T-helper 2 cell treated with Interferon-gamma antibody and Interleukin-4, amounts not matched to agents 100 ng/mL and 5 ng/mL, for 36 hours (primary cell): Measurements from ENCODE around the gene SLC66A1. TPM values are rescaled to one million over a fixed set of nuclear protein-coding genes. Genes with fewer than 3 reads are reported as not detected.
"Not testable (repeated sequence)": the region's sequence is repeated elsewhere in the genome, so short reads cannot be mapped to it uniquely, and the experiment has no call there.

Experiments used
- intact Hi-C: fragments of 100-400 bp; cut with micrococcal nuclease; formaldehyde crosslinking; loops from one replicate; pipeline ENCODE4 v1.15.1; 2023
- total RNA-seq: library from RNA; stranded (reverse); gene quantifications from 2 replicates; pipeline ENCODE4 v1.2.3, GENCODE V29; 2022

Gene SLC66A1
- total RNA-seq, 1 donor from 2014 or later: 6.0 TPM

GRCh38 chr1:19304081-19304480, 8.0 kb upstream of the SLC66A1 start:
- intact Hi-C loops: not testable (repeated sequence)

DNA sequence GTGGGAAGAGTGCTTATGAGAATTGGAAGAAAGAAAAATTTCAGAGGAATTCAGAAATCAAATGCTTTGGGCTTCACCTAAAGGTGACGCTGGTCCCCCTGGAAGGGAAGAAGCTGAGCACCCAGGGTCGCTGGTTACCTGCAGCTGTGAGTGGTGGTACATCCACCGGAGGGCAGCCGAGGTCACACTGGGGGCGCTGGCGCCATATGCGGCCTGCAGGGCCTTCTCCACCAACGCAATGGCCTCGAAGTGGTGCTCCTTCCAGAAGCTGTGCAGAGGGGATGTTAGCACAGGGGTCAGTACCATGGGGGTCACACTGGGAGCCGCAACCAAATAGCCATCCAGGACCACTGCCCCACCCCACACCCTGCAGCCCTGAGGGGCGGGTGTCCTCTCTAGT, 6.2 kb upstream of the SLC66A1 start:
- intact Hi-C loops: no loop called here

DNA sequence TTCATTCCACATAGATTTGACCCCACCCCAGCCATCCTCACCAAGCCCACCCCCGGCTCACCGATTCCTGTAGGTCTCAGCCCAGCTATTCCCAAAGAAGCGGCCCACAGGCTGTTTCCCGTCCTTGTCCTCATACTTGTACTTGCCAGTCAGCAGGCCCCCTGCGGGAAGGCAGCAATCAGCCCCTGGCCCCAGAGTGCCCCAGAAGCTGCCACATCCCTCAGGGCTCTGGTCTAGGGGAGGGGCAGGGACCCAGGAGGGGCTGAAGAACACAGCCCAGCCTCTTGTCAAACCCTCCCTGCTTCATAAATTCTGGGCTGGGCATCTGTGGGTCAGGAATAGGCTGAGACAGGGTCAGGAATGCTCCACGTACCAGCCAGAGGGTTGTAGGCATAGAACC, 5.2 kb upstream of the SLC66A1 start:
- intact Hi-C loops: no loop called here

DNA sequence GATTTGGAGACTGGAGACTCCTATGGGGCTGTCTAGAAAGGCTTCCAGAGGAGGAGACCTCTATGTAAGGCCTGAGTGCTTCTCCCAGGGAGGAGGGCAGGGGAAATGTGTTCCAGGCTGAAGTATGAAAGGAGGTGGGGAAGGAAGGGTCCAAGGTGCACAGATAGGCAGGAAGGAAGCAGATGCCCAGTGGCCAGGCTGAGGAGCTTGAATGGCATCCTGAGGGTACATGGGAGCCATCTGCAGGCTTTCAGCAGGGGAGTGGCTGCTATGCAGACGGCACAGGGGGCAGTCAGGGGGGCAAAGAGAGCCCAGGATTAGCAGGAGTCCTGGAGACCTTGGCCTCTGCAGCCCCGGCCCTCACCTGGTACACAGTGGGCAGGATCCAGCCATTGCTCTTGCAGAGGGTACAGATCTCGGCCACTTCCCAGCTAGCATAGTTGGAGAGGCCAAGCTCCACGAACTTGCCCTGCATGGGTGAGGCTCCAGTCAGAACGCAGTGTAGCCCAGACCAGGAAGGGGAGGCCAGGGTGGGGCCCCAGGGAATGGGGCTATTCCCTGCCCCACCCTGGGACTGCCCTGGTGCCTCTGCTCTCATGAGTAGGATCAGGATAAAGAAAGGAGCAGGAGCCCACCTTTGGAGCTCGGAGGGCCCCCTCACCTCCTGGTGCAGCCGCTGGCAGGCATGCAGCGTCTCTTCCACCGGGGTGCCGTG, 4.2 kb upstream of the SLC66A1 start:
- intact Hi-C loops: no loop called here

DNA sequence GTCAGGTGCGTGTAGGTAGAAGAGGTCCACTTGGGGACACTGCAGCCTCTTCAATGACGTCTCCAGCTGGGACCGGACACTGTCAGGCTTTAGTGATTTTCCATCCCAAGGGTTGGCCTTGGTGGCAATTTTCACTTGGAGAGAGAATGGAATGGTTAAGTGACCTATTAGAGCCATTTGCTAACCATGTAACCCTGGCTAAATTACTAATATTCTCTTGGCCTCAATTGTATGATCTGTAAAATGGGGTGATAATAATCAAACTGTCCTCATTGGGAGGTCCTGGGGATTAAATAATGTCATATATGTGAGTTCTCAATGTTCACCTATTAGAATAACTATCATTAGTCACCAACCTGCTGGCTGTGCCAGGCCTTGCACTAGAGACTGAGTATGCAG, 3.6 kb upstream of the SLC66A1 start:
- intact Hi-C loops: no loop called here

GRCh38 chr1:19309123-19309813, 2.9 kb upstream of the SLC66A1 start:
- intact Hi-C loops: no loop called here

- intact Hi-C loops: loop anchor here (5.0 kb wide), 1 partner anchor 342 kb away; no protein-coding TSS in a partner anchor
These were observed 2.1 kb upstream of the SLC66A1 start for GRCh38 chr1:19310061-19310460.

- intact Hi-C loops: loop anchor here (5.0 kb wide), 1 partner anchor 341 kb away; no protein-coding TSS in a partner anchor
These were observed 1.2 kb upstream of the SLC66A1 start for GRCh38 chr1:19310720-19311502.

DNA sequence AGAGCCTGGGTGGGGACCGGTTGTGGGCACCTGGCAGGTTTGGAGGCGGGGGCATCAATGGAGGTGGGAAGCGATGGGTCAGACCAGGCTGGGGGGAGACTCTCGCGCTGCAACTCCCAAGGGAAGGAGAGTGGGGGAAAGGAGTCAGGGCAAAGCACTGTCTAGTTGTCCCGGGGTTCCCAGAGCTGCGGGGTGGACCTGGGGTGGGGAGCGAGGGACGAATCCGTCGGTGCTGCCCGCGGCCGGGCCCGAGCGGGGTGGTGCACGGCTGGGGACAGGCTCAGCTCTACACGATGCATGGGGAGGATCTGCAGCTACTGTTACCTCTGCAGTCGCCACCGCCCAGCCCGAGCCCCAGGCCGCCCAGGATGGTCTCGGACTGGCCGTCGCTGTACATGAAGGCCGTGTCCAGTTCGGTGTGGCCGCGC, 609 bp upstream of the SLC66A1 start:
- intact Hi-C loops: loop anchor here (5.0 kb wide), 1 partner anchor 341 kb away; no protein-coding TSS in a partner anchor

- intact Hi-C loops: loop anchor here (1.0 to 5.0 kb wide), 3 partner anchors 62 to 339 kb away; partner anchors contain the start of genes EMC1 and MRTO4
These were observed 883 bp downstream of the SLC66A1 start for GRCh38 chr1:19312782-19313635.

GRCh38 chr1:19313636-19313959, 1.5 kb downstream of the SLC66A1 start:
- intact Hi-C loops: loop anchor here (5.0 kb wide), 1 partner anchor 339 kb away; no protein-coding TSS in a partner anchor

GRCh38 chr1:19313961-19314882, 2.1 kb downstream of the SLC66A1 start:
- intact Hi-C loops: loop anchor here (5.0 kb wide), 1 partner anchor 338 kb away; no protein-coding TSS in a partner anchor

DNA sequence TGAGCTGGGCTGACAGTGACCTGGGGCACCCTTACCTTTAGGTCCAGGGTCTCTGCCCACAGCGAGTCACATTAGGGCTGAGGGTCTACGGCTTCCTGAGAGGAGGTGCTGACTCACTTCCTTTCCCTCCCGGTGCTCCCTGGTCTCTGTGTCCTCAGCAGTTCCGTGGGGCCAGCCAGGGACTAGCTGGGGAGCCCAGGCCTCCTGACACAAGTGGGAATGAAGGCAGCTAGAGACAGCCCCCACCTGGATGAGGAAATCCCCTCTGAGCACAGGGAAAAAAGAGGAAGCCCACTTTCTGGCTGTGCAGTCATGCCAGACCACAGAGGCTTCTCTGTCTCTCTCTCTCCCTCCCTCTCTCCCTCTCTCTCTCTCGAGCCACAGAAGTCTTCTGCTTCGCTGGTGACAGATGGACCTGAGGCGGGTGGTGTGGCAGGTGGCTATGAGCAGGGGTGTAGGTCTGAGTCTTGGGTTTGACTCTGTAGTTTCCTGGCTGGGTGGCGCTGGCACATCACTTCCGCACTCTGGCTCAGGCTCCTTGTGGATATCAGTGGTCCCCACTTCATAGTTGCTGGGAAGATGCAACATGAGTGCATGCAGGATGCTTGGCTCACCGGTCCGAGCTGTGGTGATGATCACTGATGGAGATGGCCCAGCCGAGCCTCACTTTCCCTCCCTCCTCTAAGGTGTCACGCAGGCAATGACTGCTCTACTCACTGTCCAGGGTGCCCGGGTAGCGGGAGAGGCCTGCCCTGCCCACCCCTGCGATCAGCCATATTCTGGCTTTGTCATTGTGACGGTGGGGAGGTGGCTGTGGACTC, 3.5 kb downstream of the SLC66A1 start:
- intact Hi-C loops: loop anchor here (5.0 kb wide), 1 partner anchor 1192 kb away; the partner anchor contains the start of gene MUL1

DNA sequence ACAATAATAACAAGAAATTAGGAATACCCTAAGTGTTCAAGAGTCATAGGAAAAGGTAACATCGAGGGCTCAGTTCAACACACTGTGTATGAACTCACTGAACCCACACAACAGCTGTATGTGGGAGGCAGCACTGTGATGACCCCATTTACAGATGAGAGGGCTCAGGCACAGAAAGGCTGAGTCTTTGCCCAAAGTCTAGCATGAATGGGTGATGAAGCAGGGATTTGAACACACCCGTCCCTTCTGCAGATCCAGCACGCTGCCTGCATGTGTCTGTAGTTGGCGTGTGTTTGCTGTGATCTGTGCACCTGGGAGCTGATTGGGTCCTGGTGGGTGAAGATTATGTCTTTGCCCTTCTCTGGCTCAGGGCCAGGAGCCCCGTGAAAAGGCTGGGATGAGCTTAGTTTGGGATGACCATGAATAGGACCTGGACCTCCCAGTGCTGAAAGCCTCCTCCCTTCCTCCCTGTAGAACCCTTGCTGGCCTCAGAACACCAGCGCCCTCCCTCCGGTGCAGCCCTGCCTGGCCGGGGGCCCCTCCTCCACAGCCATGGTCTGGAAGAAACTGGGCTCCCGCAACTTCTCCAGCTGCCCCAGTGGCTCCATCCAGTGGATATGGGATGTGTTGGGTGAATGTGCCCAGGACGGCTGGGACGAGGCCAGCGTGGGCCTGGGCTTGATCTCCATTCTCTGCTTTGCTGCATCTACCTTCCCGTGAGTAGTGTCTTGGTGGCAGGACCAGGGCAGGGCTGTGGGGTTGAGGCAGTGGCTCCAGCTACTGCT, 5.2 kb downstream of the SLC66A1 start:
- intact Hi-C loops: loop anchor here (5.0 kb wide), 1 partner anchor 1190 kb away; the partner anchor contains the start of gene MUL1

- intact Hi-C loops: loop anchor here (5.0 kb wide), 1 partner anchor 1188 kb away; the partner anchor contains the start of gene MUL1
These were observed 7.1 kb downstream of the SLC66A1 start for GRCh38 chr1:19319196-19319595.

DNA sequence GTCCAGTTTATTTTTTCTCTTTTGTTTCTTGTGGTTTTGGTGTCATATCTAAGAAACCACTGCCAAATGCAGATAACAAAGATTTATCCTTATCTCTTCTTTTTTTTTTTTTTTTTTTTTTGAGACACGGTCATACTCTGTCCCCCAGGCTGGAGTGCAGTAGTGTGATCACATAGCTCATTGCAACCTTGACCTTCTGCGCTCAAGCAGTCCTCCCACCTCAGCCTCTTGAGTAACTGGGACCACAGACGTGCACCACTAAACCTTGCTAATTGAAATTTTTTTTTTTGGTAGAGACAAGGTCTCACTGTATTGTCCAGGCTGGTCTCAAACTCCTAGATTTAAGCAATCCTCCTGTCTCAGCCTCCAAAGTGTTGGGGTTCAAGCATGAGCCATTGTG, 8.9 kb downstream of the SLC66A1 start:
- intact Hi-C loops: no loop called here

- intact Hi-C loops: no loop called here
These were observed 10.4 kb downstream of the SLC66A1 start for GRCh38 chr1:19322481-19322880.
